Left renal pelvis (tissue), 4 donors: ENCODE data around the gene CDC7. TPM values are rescaled to one million over a fixed set of nuclear protein-coding genes. Genes with fewer than 3 reads are reported as not detected.

Experiments
- DNase-seq, 4 donors: peaks; one replicate each; pipeline ENCODE4 v3.0.0-alpha.2; 2013; ENCODE audit warnings: low read depth in 4 of 4, low spot score in 3 of 4
- polyA plus RNA-seq, 4 donors: library from polyadenylated mRNA; unstranded; fragments of 120-200 nt; gene quantifications; one replicate each; pipeline ENCODE4 v1.2.1, GENCODE V29; 2013; ENCODE audit not compliant: insufficient read length in 4 of 4

Gene CDC7
- polyA plus RNA-seq, 4 donors, result 24.2 to 33.0 (median 29.1) TPM

- DNase-seq, result no peak
These were observed 45.6 kb downstream of the CDC7 start for GRCh38 chr1:91546301-91546581.

GRCh38 chr1:91546876-91547275, 46.2 kb downstream of the CDC7 start:
- DNase-seq, result no peak

DNA sequence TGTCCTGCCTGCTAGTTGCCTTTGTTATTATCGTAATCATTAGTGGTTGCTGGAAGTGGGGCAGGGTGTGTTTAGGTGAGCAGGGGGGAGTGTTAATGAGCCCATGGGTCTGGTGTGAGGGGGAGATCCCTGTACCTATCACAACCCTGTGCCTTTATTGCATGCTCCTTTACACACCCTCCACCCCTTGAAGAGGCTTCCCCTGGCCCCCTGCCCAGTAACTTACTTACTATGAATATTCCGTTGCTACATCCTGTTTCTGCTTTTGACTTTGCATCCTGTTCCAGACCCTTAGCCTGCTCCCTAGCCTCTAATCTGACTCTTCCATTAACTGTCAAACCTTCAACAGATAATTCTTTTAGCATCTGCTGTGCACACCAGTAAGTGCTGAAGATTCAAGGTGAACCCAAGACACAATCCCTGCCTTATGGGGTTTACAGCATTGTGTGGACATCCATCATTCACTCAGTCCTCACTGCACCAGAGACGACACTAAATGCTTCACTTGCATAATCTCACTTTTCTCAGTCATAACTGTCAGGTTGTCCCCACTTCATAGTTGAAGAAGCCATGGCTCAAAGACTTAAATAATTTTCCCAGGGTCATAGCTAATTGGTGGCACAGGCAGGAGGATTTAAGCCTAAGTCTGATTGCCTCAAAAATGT, 47.9 kb downstream of the CDC7 start:
- no peak for DNase-seq

GRCh38 chr1:91549041-91549735, 48.5 kb downstream of the CDC7 start:
- DNase-seq, result no peak

DNA sequence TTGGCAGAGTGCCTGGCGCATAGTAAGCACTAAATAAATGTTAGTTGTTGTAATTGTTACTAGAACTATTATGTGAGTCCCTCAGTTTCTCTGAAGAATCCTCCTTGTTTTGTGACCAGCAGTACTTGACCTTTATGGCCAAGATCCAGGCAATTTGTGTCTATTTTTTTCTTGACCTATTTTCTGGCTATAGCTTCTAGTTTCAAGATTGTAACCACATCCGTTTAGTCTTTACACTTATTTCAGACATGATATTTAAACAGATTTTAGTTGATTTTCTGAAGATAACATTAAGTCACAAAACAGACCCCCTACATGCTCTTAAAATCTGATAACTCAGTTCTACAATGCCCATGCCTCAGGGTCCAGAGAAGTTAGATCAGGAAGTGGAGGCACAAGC, 50.3 kb downstream of the CDC7 start:
- no peak for DNase-seq

DNA sequence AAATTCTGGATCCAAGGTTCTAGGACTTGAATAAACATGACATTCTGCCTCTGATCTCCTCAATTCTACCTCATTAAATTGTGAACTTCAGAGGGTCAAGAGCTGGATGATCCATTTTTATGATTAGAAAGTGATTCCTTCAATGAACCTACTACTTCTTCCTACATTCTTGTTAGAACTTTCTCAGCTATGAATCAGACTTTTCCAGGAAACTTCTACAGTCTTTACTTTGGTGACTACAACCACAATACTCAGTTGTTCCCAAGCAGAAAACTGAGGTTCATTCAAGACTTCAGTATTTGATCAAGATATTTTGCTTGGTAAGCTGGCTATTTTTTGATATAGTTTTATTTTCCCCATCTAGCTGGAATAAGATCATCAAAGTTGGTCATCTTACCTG, 51.4 kb downstream of the CDC7 start:
- no peak for DNase-seq

- no peak for DNase-seq
These were observed 51.9 kb downstream of the CDC7 start for GRCh38 chr1:91552596-91552995.

- DNase-seq, result no peak
These were observed 52.5 kb downstream of the CDC7 start for GRCh38 chr1:91553177-91553591.

GRCh38 chr1:91555074-91555730, 54.6 kb downstream of the CDC7 start:
- DNase-seq, result no peak

- no peak for DNase-seq
These were observed 55.3 kb downstream of the CDC7 start for GRCh38 chr1:91555821-91556531.

DNA sequence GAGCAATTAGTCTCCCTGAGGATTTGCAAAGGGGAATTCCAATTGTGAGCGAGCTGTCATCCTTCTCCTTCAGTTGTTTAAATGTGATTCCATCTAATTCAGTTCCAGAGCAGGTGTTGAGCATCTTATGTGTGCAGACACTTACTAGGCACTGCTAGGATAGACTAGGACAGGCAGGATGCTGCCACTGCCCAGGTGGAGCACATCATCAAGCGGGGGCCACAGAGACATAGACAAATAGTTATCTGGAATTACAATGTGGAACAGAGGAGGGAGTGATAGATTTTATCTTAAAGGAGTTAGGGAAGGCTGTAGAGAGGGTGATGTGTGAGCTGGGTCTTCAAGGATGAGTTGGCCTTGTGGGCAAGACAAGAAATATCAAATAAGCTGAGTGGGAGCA, 55.9 kb downstream of the CDC7 start:
- no peak for DNase-seq

GRCh38 chr1:91557039-91557690, 56.5 kb downstream of the CDC7 start:
- no peak for DNase-seq

DNA sequence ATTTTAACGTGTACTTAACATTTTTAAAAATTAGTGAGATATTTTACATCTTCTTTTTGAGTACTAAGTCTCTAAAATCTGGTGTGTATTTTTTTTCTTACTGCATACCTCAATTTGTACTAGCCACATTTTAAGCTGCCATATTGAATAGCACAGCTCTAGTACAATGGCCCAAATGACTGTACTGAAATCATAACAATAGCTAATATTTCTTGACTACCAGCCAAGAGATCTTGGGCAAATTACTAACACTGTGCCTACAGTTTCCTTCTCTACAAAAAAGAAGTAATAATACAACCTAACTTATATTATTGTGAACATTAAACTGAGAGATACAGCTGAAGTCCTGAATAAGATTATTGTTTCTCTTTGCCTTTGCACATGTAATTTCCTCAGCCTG, 57.2 kb downstream of the CDC7 start:
- DNase-seq, result no peak

GRCh38 chr1:91559046-91559750, 58.5 kb downstream of the CDC7 start:
- DNase-seq, result no peak

- no peak for DNase-seq
These were observed 59.4 kb downstream of the CDC7 start for GRCh38 chr1:91559838-91560565.

GRCh38 chr1:91564888-91565701, 64.4 kb downstream of the CDC7 start:
- DNase-seq, result no peak

DNA sequence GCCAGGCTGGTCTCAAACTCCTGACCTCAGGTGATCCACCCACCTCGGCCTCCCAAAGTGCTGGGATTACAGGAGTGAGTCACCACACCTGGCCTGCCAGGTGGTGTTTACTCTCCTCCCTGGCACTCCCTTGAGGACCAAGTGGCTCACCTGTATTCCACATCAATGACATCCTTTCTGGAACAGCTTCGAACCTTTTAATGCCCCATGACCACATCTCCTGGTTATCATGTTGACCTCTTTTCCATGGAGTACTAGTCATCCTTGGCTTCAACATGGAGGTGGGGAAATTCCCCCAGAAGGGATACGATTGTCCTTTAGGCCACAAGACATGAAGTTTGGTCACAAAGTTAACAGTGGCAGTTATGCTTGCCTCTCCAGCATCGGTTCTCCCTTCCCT, 66.9 kb downstream of the CDC7 start:
- DNase-seq, result no peak

- no peak for DNase-seq
These were observed 67.6 kb downstream of the CDC7 start for GRCh38 chr1:91568261-91568660.
